AG10803 (cell line): Measurements from ENCODE around the gene DPM2.

Source experiments
- DNase-seq: peaks from one replicate; pipeline ENCODE4 v3.0.0; 2010; ENCODE audit warnings: low read depth
- H3K4me3 ChIP-seq: 2 replicates; pipeline ENCODE4 v1.5.1; 2011; ENCODE audit warnings: mild to moderate bottlenecking, low read length, control low read depth
- CTCF ChIP-seq: conservative IDR thresholded peaks from 2 replicates; pipeline ENCODE4 v1.5.1; 2011; ENCODE audit warnings: mild to moderate bottlenecking, low read length, control low read depth, inconsistent platforms

Gene DPM2

GRCh38 chr9:127927201-127927987, 10.3 kb downstream of the DPM2 start:
- no peak for DNase-seq
- TF ChIP-seq CTCF: no peak
- peak overlapping the region; percentile 34 for H3K4me3 ChIP-seq

GRCh38 chr9:127926906-127927200, 10.8 kb downstream of the DPM2 start:
- peak overlapping the region; percentile 34 for H3K4me3 ChIP-seq
- DNase-seq: no peak
- no peak for TF ChIP-seq CTCF

GRCh38 chr9:127925959-127926905, 11.4 kb downstream of the DPM2 start:
- no peak for TF ChIP-seq CTCF
- no peak for DNase-seq
- no peak overlapping the region for H3K4me3 ChIP-seq

- no peak for DNase-seq
- TF ChIP-seq CTCF: no peak
- H3K4me3 ChIP-seq: no peak overlapping the region
Measured at GRCh38 chr9:127924736-127925444, 12.8 kb downstream of the DPM2 start.

- peak; percentile 96 for DNase-seq
- H3K4me3 ChIP-seq: no peak overlapping the region
- no peak for TF ChIP-seq CTCF
Measured at GRCh38 chr9:127923771-127924170, 13.9 kb downstream of the DPM2 start.

GRCh38 chr9:127923046-127923445, 14.6 kb downstream of the DPM2 start:
- no peak for TF ChIP-seq CTCF
- no peak overlapping the region for H3K4me3 ChIP-seq
- no peak for DNase-seq
